Panc1 (cell line): Measurements from ENCODE around the gene SAMD4A. TPM values are rescaled to one million over a fixed set of nuclear protein-coding genes. Genes with fewer than 3 reads are reported as not detected.

Source experiments
- ATAC-seq: fragments of 200-7000 bp; cut with Tn5 transposase; 2 replicates; pipeline ENCODE4 v1.9.1; 2020; ENCODE audit warnings: mild to moderate bottlenecking, moderate library complexity
- BruUV-seq: library from RNA; stranded (reverse); fragments of 400-500 nt; replicated peaks from 2 replicates; lab custom pipeline; 2021; lab: Mats Ljungman, UMichigan
- CTCF ChIA-PET: fragments of 300-600 bp; sonication (Branson Sonifier 250); formaldehyde crosslinking; loops from one replicate; lab custom pipeline; 2022; ENCODE audit warnings: antibody characterized with exemption; lab: Charles Lee
- POLR2A ChIA-PET: fragments of 300-600 bp; sonication (Branson Sonifier 250); formaldehyde crosslinking; loops from one replicate; lab custom pipeline; 2022; ENCODE audit warnings: antibody characterized with exemption; lab: Charles Lee
- DNase-seq: peaks from one replicate; pipeline ENCODE4 v3.0.0-alpha.2; 2010; ENCODE audit warnings: low read depth, low spot score
- H3K27ac ChIP-seq: 2 replicates; pipeline ENCODE4 v1.5.1; 2011; ENCODE audit warnings: mild to moderate bottlenecking, low read length, inconsistent platforms
- H3K27me3 ChIP-seq: fragments of 200-500 bp; sonication (Bioruptor generic); 2 replicates; pipeline ENCODE4 v1.6.0; 2014; ENCODE audit warnings: low read length, inconsistent platforms; ENCODE audit not compliant: control insufficient read depth, insufficient read depth
- H3K36me3 ChIP-seq: fragments of 200-500 bp; sonication (Bioruptor generic); 2 replicates; pipeline ENCODE4 v1.5.1; 2014; ENCODE audit warnings: inconsistent platforms, mild to moderate bottlenecking, low read length, moderate library complexity; ENCODE audit not compliant: control insufficient read depth, insufficient read depth
- H3K4me1 ChIP-seq: 2 replicates; pipeline ENCODE4 v1.5.1; 2011; ENCODE audit warnings: inconsistent platforms, mild to moderate bottlenecking, low read length, moderate library complexity; ENCODE audit not compliant: control insufficient read depth, insufficient read depth
- H3K4me3 ChIP-seq, 2 experiments: 2 replicates each; pipeline ENCODE4 v1.5.1; 2011 to 2012; ENCODE audit warnings: low read depth in 2 of 2, low read length in 2 of 2, mild to moderate bottlenecking in 2 of 2, inconsistent platforms in 1 of 2, moderate library complexity in 1 of 2
- H3K9me3 ChIP-seq: fragments of 200-500 bp; sonication (Bioruptor generic); 2 replicates; pipeline ENCODE4 v1.5.1; 2014; ENCODE audit warnings: low read depth, mild to moderate bottlenecking, inconsistent platforms, low read length, moderate library complexity; ENCODE audit not compliant: control insufficient read depth, insufficient read depth
- POLR2AphosphoS5 ChIP-seq: IDR thresholded peaks from 2 replicates; pipeline ENCODE4 v1.6.1; 2012; ENCODE audit warnings: mild to moderate bottlenecking, low read depth, low read length, moderate library complexity
- SIN3A ChIP-seq: IDR thresholded peaks from 2 replicates; pipeline ENCODE4 v1.6.1; 2012; ENCODE audit warnings: low read depth, mild to moderate bottlenecking, low read length, moderate library complexity, borderline replicate concordance; ENCODE audit not compliant: insufficient read depth
- TCF7L2 ChIP-seq: IDR thresholded peaks from 2 replicates; pipeline ENCODE4 v1.6.1; 2011; ENCODE audit warnings: mild to moderate bottlenecking, low read depth, low read length, inconsistent platforms
- in situ Hi-C: cut with HindIII; loops from 2 replicates; pipeline ENCODE4 v1.10.0; 2016; ENCODE audit warnings: low sequenced_read_pairs, low pct_unique_long_range_greater_than_20kb
- intact Hi-C: fragments of 100-400 bp; cut with micrococcal nuclease; formaldehyde crosslinking; loops from one replicate; pipeline ENCODE4 v1.10.0; 2022; ENCODE audit not compliant: unreplicated experiment
- total RNA-seq: library from RNA; stranded (reverse); gene quantifications from one replicate; pipeline ENCODE4 v1.2.1, GENCODE V29; 2021; ENCODE audit not compliant: unreplicated experiment
- TF ChIP-seq, protein P1 (sequence below), 2 experiments: IDR thresholded peaks; 2 replicates each; pipeline ENCODE4 v1.6.1; 2011 to 2012; ENCODE audit warnings: low read depth in 2 of 2, control low read depth in 1 of 2, low read length in 1 of 2, mild to moderate bottlenecking in 1 of 2, moderate library complexity in 1 of 2; ENCODE audit not compliant: insufficient read depth in 1 of 2
- TF ChIP-seq, protein P2 (sequence below): fragments of 450-650 bp; IDR thresholded peaks from 2 replicates; pipeline ENCODE4 v1.5.1; 2017; ENCODE audit warnings: mild to moderate bottlenecking

The SAMD4A gene
- total RNA-seq, 1 experiment from 2014 or later = 15.2 TPM

DNA sequence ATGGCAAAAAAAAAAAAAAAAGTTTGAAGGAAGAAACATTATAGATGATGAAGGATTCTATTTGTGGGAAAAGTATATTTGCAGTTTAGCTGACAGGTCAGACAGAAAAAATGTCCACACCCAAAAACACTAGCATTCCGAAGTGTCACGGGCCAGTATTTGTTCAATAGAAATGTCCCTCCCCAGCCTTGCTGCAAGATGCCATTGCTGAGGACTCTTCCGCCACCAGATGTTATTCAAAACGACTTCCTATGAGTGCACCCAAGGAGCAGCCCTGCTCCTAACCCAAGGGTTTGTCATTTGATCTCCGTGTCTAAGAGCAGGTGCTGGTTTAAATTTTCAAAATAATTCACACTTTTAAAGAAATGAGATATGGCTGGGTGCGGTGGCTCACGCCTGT lies 172.6 kb downstream of the SAMD4A start:
- Histone ChIP-seq H3K9me3 (no peaks in the 10 kb centered on the region), H3K4me1 (no peaks in the 10 kb centered on the region), H3K27me3 (no peaks in the 10 kb centered on the region), H3K4me3 (no peak overlapping the region), H3K27ac (no peak overlapping the region), H3K36me3 (no peaks in the 10 kb centered on the region)
- no peak for DNase-seq
- intact Hi-C loops = no loop called here
- BruUV-seq = no TSS peak
- ATAC-seq = no peak
- CTCF ChIA-PET = no interaction called here
- in situ Hi-C loops = no loop called here
- POLR2A ChIA-PET = no interaction called here
- TF ChIP-seq TCF7L2 = no peak
- TF ChIP-seq SIN3A = no peak
- TF ChIP-seq, protein P1, sequence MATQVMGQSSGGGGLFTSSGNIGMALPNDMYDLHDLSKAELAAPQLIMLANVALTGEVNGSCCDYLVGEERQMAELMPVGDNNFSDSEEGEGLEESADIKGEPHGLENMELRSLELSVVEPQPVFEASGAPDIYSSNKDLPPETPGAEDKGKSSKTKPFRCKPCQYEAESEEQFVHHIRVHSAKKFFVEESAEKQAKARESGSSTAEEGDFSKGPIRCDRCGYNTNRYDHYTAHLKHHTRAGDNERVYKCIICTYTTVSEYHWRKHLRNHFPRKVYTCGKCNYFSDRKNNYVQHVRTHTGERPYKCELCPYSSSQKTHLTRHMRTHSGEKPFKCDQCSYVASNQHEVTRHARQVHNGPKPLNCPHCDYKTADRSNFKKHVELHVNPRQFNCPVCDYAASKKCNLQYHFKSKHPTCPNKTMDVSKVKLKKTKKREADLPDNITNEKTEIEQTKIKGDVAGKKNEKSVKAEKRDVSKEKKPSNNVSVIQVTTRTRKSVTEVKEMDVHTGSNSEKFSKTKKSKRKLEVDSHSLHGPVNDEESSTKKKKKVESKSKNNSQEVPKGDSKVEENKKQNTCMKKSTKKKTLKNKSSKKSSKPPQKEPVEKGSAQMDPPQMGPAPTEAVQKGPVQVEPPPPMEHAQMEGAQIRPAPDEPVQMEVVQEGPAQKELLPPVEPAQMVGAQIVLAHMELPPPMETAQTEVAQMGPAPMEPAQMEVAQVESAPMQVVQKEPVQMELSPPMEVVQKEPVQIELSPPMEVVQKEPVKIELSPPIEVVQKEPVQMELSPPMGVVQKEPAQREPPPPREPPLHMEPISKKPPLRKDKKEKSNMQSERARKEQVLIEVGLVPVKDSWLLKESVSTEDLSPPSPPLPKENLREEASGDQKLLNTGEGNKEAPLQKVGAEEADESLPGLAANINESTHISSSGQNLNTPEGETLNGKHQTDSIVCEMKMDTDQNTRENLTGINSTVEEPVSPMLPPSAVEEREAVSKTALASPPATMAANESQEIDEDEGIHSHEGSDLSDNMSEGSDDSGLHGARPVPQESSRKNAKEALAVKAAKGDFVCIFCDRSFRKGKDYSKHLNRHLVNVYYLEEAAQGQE (IDR thresholded peaks at IDR 0.05; ENCODE audit: insufficient read depth in 1 of 2, low read depth in 2 of 2, low read length in 1 of 2) = no peak
- no peak for TF ChIP-seq POLR2AphosphoS5
- TF ChIP-seq, protein P2, sequence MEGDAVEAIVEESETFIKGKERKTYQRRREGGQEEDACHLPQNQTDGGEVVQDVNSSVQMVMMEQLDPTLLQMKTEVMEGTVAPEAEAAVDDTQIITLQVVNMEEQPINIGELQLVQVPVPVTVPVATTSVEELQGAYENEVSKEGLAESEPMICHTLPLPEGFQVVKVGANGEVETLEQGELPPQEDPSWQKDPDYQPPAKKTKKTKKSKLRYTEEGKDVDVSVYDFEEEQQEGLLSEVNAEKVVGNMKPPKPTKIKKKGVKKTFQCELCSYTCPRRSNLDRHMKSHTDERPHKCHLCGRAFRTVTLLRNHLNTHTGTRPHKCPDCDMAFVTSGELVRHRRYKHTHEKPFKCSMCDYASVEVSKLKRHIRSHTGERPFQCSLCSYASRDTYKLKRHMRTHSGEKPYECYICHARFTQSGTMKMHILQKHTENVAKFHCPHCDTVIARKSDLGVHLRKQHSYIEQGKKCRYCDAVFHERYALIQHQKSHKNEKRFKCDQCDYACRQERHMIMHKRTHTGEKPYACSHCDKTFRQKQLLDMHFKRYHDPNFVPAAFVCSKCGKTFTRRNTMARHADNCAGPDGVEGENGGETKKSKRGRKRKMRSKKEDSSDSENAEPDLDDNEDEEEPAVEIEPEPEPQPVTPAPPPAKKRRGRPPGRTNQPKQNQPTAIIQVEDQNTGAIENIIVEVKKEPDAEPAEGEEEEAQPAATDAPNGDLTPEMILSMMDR = no peak

DNA sequence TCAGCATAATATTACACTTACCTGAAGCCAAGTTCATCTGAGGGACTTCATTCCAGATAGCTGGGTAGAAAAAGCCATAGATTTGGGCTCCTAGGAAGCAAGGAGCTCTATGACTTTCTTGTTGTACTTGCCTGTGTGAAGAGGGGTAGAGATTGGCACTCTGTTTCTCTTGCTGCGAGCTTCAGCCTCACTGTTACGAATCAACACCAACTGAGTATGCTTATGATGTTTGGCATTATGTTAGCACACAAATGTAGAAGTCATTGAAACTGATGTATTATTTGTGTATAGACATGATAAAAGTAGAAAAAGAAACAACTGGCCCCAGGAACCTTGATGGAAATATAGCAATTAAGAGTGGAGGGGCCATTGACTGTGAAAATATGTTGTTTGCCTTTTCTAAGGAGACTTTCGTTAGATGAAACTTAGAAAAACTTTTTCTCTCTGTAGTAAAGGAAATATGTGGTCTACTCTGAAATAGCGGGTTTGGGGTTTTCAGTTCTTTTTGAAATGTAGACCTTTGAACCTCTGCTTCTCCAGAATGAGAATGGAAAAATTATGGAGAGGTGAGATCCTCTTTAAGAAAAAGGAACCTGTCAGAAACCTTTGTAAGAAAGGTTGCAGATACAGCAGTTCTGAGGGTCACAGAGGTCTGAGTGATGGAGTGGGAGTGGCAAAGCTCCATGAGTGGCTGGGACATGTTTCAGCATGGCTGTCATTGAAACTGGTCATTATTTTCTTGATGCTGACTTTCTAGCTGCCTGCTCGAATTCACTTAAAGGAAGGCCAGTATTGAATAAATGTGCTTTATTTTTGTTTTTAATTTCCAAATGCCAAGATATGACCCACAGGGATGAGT lies 175.8 kb downstream of the SAMD4A start:
- DNase-seq (no peak), ATAC-seq (no peak)
- H3K27ac ChIP-seq = no peak overlapping the region
- H3K9me3 ChIP-seq = no peaks in the 10 kb centered on the region
- no TSS peak for BruUV-seq
- H3K27me3 ChIP-seq = no peaks in the 10 kb centered on the region
- H3K36me3 ChIP-seq = no peaks in the 10 kb centered on the region
- no peak overlapping the region for H3K4me3 ChIP-seq
- TF ChIP-seq SIN3A = no peak
- TF ChIP-seq POLR2AphosphoS5 = no peak
- TF ChIP-seq, protein P2 = no peak
- TF ChIP-seq TCF7L2 = no peak
- TF ChIP-seq, protein P1 (IDR thresholded peaks at IDR 0.05; ENCODE audit: insufficient read depth in 1 of 2, low read depth in 2 of 2, low read length in 1 of 2) = no peak
- intact Hi-C loops = no loop called here
- POLR2A ChIA-PET = interaction anchor here (0.5 kb wide), 1 partner anchor 59 kb away, joined by 3 read pairs; no protein-coding TSS in a partner anchor
- in situ Hi-C loops = no loop called here
- CTCF ChIA-PET = no interaction called here
- no peaks in the 10 kb centered on the region for H3K4me1 ChIP-seq
